ENCODE data around the gene RHBDL1.

The RHBDL1 gene

GRCh38 chr16:725463-726187 lies 50.2 kb downstream of the RHBDL1 start:
- no peak overlapping the region for H3K9ac ChIP-seq (ENCODE audit: low read length)
- H4K20me1 ChIP-seq (ENCODE audit: low read depth, low read length): no peaks in the 10 kb centered on the region; the same call in 1 of the 2 replicates
- H3K4me3 ChIP-seq (ENCODE audit: insufficient read depth, low read length, poor library complexity, severe bottlenecking): no peak overlapping the region

GRCh38 chr16:726188-726437 lies 50.6 kb downstream of the RHBDL1 start:
- Histone ChIP-seq H3K36me3 (ENCODE audit: low read length) (no peaks in the 10 kb centered on the region), H3K4me3 (ENCODE audit: insufficient read depth, low read length, poor library complexity, severe bottlenecking) (no peak overlapping the region), H3K9me3 (ENCODE audit: insufficient read depth, low read length) (no peaks in the 10 kb centered on the region), H3K9ac (ENCODE audit: low read length) (peak overlapping the region; percentile 84), H4K20me1 (ENCODE audit: low read depth, low read length) (no peaks in the 10 kb centered on the region; the same call in 1 of the 2 replicates), H3F3A (ENCODE audit: insufficient read depth) (peaks cover 20% of the 10 kb centered on the region), H3K9me2 (replicated peaks; ENCODE audit: insufficient read depth, low read length) (no peaks in the 10 kb centered on the region), H3K4me2 (ENCODE audit: low read depth, low read length, poor library complexity, severe bottlenecking) (peak overlapping the region; percentile 85), H3K27me3 (ENCODE audit: low read length) (no peaks in the 10 kb centered on the region), H2AFZ (ENCODE audit: low read depth, low read length, severe bottlenecking) (no peak overlapping the region), H3K79me2 (ENCODE audit: insufficient read depth, low read length) (no peaks in the 10 kb centered on the region), H3K27ac (ENCODE audit: low read depth, low read length) (peak overlapping the region; percentile 75)
- no peak for TF ChIP-seq CTCF (IDR thresholded peaks at IDR 0.05; ENCODE audit: insufficient read depth, low read length, poor library complexity, severe bottlenecking)
- TF ChIP-seq EZH2phosphoT487 (conservative IDR thresholded peaks at IDR 0.05; ENCODE audit: low read length): no peak

More at GRCh38 chr16:725463-726187, 50.2 kb downstream of the RHBDL1 start:
- H3K4me2 ChIP-seq (ENCODE audit: low read depth, low read length, poor library complexity, severe bottlenecking): no peak overlapping the region
- no peaks in the 10 kb centered on the region for H3K27me3 ChIP-seq (ENCODE audit: low read length)
- TF ChIP-seq EZH2phosphoT487 (conservative IDR thresholded peaks at IDR 0.05; ENCODE audit: low read length) (no peak), CTCF (IDR thresholded peaks at IDR 0.05; ENCODE audit: insufficient read depth, low read length, poor library complexity, severe bottlenecking) (no peak)
- H3K27ac ChIP-seq (ENCODE audit: low read depth, low read length): peak overlapping the region; percentile 75
- no peaks in the 10 kb centered on the region for H3K36me3 ChIP-seq (ENCODE audit: low read length)
- no peaks in the 10 kb centered on the region for H3K9me3 ChIP-seq (ENCODE audit: insufficient read depth, low read length)
- no peaks in the 10 kb centered on the region for H3K79me2 ChIP-seq (ENCODE audit: insufficient read depth, low read length)
- H2AFZ ChIP-seq (ENCODE audit: low read depth, low read length, severe bottlenecking): no peak overlapping the region
- H3F3A ChIP-seq (ENCODE audit: insufficient read depth): peaks cover 20% of the 10 kb centered on the region
- no peaks in the 10 kb centered on the region for H3K9me2 ChIP-seq (replicated peaks; ENCODE audit: insufficient read depth, low read length)

GRCh38 chr16:726438-727290 lies 51.2 kb downstream of the RHBDL1 start, which contains the start of the genes CCDC78 and HAGHL:
CCDC78 (minus strand) TSS chr16:726443; CDS start chr16:726367, 76 bp downstream.
HAGHL (plus strand) TSS chr16:727106; CDS start chr16:727510, 404 bp downstream.
- no peaks in the 10 kb centered on the region; the same call in 1 of the 2 replicates for H4K20me1 ChIP-seq (ENCODE audit: low read depth, low read length)
- no peaks in the 10 kb centered on the region for H3K9me2 ChIP-seq (replicated peaks; ENCODE audit: insufficient read depth, low read length)
- H3K4me3 ChIP-seq (ENCODE audit: insufficient read depth, low read length, poor library complexity, severe bottlenecking): peak within 1 kb of the TSS; percentile 86
- H3F3A ChIP-seq (ENCODE audit: insufficient read depth): peaks cover 20% of the 10 kb centered on the region
- no peaks in the 10 kb centered on the region for H3K79me2 ChIP-seq (ENCODE audit: insufficient read depth, low read length)
- H3K9ac ChIP-seq (ENCODE audit: low read length): peak within 1 kb of the TSS; percentile 84
- H3K36me3 ChIP-seq (ENCODE audit: low read length): no peaks in the 10 kb centered on the region
- TF ChIP-seq EZH2phosphoT487 (conservative IDR thresholded peaks at IDR 0.05; ENCODE audit: low read length): no peak
- no peak for TF ChIP-seq CTCF (IDR thresholded peaks at IDR 0.05; ENCODE audit: insufficient read depth, low read length, poor library complexity, severe bottlenecking)
- H3K4me2 ChIP-seq (ENCODE audit: low read depth, low read length, poor library complexity, severe bottlenecking): peak within 1 kb of the TSS; percentile 85
- H2AFZ ChIP-seq (ENCODE audit: low read depth, low read length, severe bottlenecking): no peak within 1 kb of the TSS
- H3K9me3 ChIP-seq (ENCODE audit: insufficient read depth, low read length): no peaks in the 10 kb centered on the region
- H3K27ac ChIP-seq (ENCODE audit: low read depth, low read length): peak within 1 kb of the TSS; percentile 75
- no peaks in the 10 kb centered on the region for H3K27me3 ChIP-seq (ENCODE audit: low read length)

All from SU-DHL-6 (cell line).